Glutamatergic neuron (in vitro differentiated cells): ENCODE results near the gene TANC2. TPM values are rescaled to one million over a fixed set of nuclear protein-coding genes. Genes with fewer than 3 reads are reported as not detected.

Source experiments
- DNase-seq: peaks from one replicate; pipeline ENCODE4 v3.0.0; 2022
- H3K27ac Mint-ChIP-seq: one replicate; pipeline ENCODE4 v1.8.0; 2020; ENCODE audit warnings: mild to moderate bottlenecking, mixed read lengths, inconsistent platforms; ENCODE audit not compliant: unreplicated experiment
- H3K27me3 Mint-ChIP-seq: one replicate; pipeline ENCODE4 v1.8.0; 2020; ENCODE audit warnings: mild to moderate bottlenecking, moderate library complexity, mixed read lengths, inconsistent platforms; ENCODE audit not compliant: unreplicated experiment
- H3K36me3 Mint-ChIP-seq: one replicate; pipeline ENCODE4 v1.8.0; 2020; ENCODE audit warnings: mild to moderate bottlenecking, mixed read lengths, inconsistent platforms; ENCODE audit not compliant: unreplicated experiment
- H3K4me1 Mint-ChIP-seq: one replicate; pipeline ENCODE4 v1.8.0; 2020; ENCODE audit warnings: mild to moderate bottlenecking, low read depth, mixed read lengths, inconsistent platforms; ENCODE audit not compliant: unreplicated experiment
- H3K4me3 Mint-ChIP-seq: one replicate; pipeline ENCODE4 v1.8.0; 2020; ENCODE audit warnings: mild to moderate bottlenecking, mixed read lengths, inconsistent platforms; ENCODE audit not compliant: unreplicated experiment
- H3K9me3 Mint-ChIP-seq: one replicate; pipeline ENCODE4 v1.8.0; 2020; ENCODE audit warnings: mild to moderate bottlenecking, moderate library complexity, mixed read lengths, inconsistent platforms; ENCODE audit not compliant: unreplicated experiment
- total RNA-seq: library from RNA; stranded (reverse); fragmentation: NEBNext Ultra II Directional; extraction: Animal tissue kit (Norgen Biotek cat#: 25700); gene quantifications from one replicate; pipeline ENCODE4 v1.2.1, GENCODE V29; 2021; ENCODE audit not compliant: unreplicated experiment
- TF ChIP-seq, protein P1 (sequence below): fragments of 200-600 bp; sonication (generic); IDR thresholded peaks from one replicate; pipeline ENCODE4 v1.5.0; 2021; ENCODE audit not compliant: partially characterized antibody, unreplicated experiment

The TANC2 gene
- total RNA-seq, 1 donor from 2014 or later = 136 TPM

DNA sequence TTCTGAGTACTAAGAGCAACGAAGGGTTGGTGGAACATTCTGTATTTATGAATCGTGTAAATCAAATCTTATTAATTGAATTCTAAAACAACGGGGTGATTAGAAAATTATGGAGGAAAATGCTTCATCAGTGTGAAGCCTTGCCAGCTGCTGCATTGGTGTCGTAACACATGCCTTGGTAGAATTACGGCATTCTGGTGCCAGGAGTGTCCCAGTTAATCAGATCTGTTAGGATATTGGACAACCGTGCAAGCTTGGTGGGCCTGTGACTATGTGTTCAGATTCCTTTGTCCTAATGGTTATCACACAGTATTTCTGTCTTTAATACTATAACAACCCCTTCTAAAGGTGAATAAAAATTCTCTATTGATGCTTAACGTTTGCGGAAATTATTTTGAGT is 44.2 kb upstream of the TANC2 start:
- Mint-ChIP-seq H3K4me3 (no peak overlapping the region), H3K27me3 (no peaks in the 10 kb centered on the region), H3K9me3 (no peaks in the 10 kb centered on the region), H3K36me3 (no peaks in the 10 kb centered on the region), H3K4me1 (no peaks in the 10 kb centered on the region), H3K27ac (no peak overlapping the region)
- TF ChIP-seq, protein P1, sequence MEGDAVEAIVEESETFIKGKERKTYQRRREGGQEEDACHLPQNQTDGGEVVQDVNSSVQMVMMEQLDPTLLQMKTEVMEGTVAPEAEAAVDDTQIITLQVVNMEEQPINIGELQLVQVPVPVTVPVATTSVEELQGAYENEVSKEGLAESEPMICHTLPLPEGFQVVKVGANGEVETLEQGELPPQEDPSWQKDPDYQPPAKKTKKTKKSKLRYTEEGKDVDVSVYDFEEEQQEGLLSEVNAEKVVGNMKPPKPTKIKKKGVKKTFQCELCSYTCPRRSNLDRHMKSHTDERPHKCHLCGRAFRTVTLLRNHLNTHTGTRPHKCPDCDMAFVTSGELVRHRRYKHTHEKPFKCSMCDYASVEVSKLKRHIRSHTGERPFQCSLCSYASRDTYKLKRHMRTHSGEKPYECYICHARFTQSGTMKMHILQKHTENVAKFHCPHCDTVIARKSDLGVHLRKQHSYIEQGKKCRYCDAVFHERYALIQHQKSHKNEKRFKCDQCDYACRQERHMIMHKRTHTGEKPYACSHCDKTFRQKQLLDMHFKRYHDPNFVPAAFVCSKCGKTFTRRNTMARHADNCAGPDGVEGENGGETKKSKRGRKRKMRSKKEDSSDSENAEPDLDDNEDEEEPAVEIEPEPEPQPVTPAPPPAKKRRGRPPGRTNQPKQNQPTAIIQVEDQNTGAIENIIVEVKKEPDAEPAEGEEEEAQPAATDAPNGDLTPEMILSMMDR = no peak
- no peak for DNase-seq

DNA sequence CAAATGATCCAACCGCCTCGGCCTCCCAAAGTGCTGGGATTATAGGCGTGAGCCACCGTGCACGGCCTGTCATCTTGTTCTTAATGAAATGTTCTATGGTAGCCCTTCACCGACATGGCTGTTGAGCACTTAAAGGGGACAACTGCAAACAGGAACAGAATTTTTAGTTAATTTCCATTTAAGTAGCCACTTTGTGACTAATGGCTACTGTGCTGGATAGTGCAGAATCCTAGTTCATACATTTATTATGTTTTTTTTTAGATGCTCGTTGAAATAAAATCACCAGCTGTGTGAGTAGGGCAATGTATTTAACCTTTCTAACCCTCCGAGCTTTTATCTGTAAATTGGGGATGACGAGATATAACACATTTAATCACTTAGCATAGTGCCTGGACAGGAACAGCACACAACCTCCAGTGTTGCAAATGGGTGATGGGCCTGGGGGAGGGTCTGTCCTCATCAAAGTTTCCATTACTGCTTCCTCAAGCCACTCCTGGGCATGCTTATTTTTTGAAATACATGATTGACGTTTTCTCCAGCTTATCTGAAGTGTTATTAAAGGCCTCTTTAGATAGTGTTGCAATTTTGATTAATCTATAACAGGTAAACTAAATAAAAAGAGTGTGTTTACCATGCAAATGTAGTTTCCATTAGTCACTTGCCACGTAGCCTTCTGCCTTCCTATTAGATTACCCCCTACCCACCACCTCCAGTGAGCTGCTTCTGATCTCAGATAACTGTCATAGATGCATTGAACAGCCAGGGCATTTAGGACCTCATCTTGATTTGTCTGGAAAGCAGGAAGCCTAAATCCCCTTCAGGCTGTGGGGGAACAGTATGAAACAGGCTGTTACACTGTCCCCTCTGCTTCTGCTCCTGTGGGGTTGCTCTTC is 42.5 kb upstream of the TANC2 start:
- TF ChIP-seq, protein P1 = no peak
- H3K4me3 Mint-ChIP-seq = no peak overlapping the region
- H3K27ac Mint-ChIP-seq = no peak overlapping the region
- no peaks in the 10 kb centered on the region for H3K27me3 Mint-ChIP-seq
- H3K4me1 Mint-ChIP-seq = no peaks in the 10 kb centered on the region
- no peaks in the 10 kb centered on the region for H3K36me3 Mint-ChIP-seq
- no peak for DNase-seq
- H3K9me3 Mint-ChIP-seq = no peaks in the 10 kb centered on the region

DNA sequence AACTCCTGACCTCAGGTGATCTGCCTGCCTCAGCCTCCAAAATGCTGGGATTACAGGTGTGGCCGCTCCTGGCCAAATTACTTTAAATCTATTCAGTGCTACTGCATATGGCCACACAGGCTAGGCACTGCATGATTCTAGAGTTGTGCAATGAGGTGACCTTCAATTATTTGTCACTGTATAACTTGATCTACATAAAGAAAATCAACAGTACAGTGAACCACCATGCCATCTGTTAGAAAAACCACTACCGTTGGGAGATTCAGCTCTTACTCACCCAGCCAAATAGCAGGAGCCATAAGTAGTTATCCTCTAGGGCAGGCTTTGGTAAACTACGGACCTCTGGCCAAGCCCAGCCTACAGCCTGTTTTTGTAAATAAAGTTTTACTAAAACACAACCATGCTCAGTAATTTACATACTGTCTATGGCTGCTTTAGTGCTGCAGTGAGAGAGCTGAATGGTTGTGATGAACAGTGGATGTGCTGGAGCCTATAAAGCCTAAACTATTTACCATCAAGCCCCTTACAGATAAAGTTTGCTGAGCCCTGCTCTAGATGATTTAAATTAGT is 40.7 kb upstream of the TANC2 start:
- Mint-ChIP-seq H3K36me3 (no peaks in the 10 kb centered on the region), H3K27ac (no peak overlapping the region), H3K9me3 (no peaks in the 10 kb centered on the region), H3K4me1 (no peaks in the 10 kb centered on the region), H3K27me3 (no peaks in the 10 kb centered on the region), H3K4me3 (no peak overlapping the region)
- DNase-seq = no peak
- TF ChIP-seq, protein P1 = no peak

DNA sequence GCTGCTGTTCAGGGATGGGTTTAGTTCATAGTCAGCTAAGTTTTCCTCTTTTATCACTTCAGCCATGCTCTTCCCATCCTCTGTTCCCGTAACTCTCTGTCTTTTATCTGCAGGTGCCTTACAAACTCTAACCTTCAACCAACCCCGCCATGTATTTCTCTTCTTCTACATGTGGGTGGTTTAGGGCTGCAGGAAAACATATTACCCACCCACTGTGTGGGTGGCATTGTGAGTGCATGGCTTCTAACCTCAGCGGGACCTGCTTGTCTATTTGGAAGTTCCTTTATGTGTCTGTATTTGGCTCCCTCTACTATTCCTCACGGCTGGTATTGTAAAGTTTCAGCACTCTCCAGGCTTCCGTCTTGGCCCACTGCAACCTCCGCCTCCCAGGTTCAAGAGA is 39.0 kb upstream of the TANC2 start:
- TF ChIP-seq, protein P1 = no peak
- Mint-ChIP-seq H3K4me3 (no peak overlapping the region), H3K27me3 (no peaks in the 10 kb centered on the region), H3K36me3 (no peaks in the 10 kb centered on the region), H3K27ac (no peak overlapping the region), H3K9me3 (no peaks in the 10 kb centered on the region), H3K4me1 (no peaks in the 10 kb centered on the region)
- DNase-seq = no peak

DNA sequence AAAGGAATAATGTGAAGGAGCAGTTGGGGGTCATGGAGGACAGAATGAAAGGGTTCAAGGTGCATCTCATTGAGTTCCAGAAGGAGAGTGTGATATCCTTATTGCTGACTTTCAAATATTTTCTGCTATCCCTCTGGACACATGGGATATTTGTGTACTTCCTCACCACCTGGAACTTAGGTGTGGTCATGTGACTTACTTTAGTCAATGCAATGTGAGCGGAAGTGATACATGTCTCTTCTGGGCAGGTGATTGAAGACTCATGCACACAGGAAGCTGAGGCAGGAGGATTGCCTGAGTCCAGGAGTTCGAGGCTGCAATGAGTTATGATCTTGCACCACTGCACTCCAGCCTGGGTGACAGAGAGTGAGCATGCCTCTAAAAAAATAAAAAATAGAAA is 36.7 kb upstream of the TANC2 start:
- Mint-ChIP-seq H3K27ac (no peak overlapping the region), H3K4me1 (peaks cover 7% of the 10 kb centered on the region), H3K27me3 (no peaks in the 10 kb centered on the region), H3K9me3 (no peaks in the 10 kb centered on the region), H3K4me3 (no peak overlapping the region), H3K36me3 (no peaks in the 10 kb centered on the region)
- no peak for DNase-seq
- TF ChIP-seq, protein P1 = no peak
